Duodenal mucosa (tissue), 2 donors: Measurements from ENCODE around the gene SPATA7.

ENCODE experiments used
- H3K27ac ChIP-seq: one replicate; pipeline ENCODE4 v1.7.0; 2013; ENCODE audit warnings: low read depth, low read length
- H3K27me3 ChIP-seq, 2 donors: one replicate each; pipeline ENCODE4 v1.7.0; 2013; ENCODE audit warnings: low read length in 2 of 2, control low read depth in 1 of 2; ENCODE audit not compliant: insufficient read depth in 2 of 2, control insufficient read depth in 1 of 2
- H3K36me3 ChIP-seq, 2 donors: one replicate each; pipeline ENCODE4 v1.7.0; 2013; ENCODE audit warnings: low read length in 2 of 2, control low read depth in 1 of 2; ENCODE audit not compliant: insufficient read depth in 2 of 2, control insufficient read depth in 1 of 2
- H3K4me1 ChIP-seq, 2 donors: one replicate each; pipeline ENCODE4 v1.7.0; 2013; ENCODE audit warnings: low read length in 2 of 2, control low read depth in 1 of 2; ENCODE audit not compliant: insufficient read depth in 2 of 2, control insufficient read depth in 1 of 2
- H3K4me3 ChIP-seq, 2 donors: one replicate each; pipeline ENCODE4 v1.7.0; 2013; ENCODE audit warnings: low read length in 2 of 2, low read depth in 1 of 2
- H3K9ac ChIP-seq, 2 donors: one replicate each; pipeline ENCODE4 v1.7.0; 2013; ENCODE audit warnings: low read length in 2 of 2, low read depth in 1 of 2
- H3K9me3 ChIP-seq, 2 donors: one replicate each; pipeline ENCODE4 v1.7.0; 2013; ENCODE audit warnings: low read length in 2 of 2, control low read depth in 1 of 2; ENCODE audit not compliant: control insufficient read depth in 1 of 2

The SPATA7 gene

GRCh38 chr14:88479574-88479987 is 94.1 kb downstream of the SPATA7 start:
- Histone ChIP-seq H3K27me3 (no peaks in the 10 kb centered on the region), H3K27ac (no peak overlapping the region), H3K36me3 (peaks cover 4 to 32% of the 10 kb centered on the region in 2 donors), H3K9ac (no peak overlapping the region), H3K4me1 (no peaks in the 10 kb centered on the region), H3K4me3 (no peak overlapping the region), H3K9me3 (no peaks in the 10 kb centered on the region)

- Histone ChIP-seq H3K4me3 (no peak overlapping the region), H3K27me3 (no peaks in the 10 kb centered on the region), H3K4me1 (no peaks in the 10 kb centered on the region), H3K9ac (no peak overlapping the region), H3K36me3 (peaks cover 4 to 32% of the 10 kb centered on the region in 2 donors), H3K27ac (no peak overlapping the region), H3K9me3 (no peaks in the 10 kb centered on the region)
Measured at GRCh38 chr14:88481059-88481458, 95.6 kb downstream of the SPATA7 start.

GRCh38 chr14:88481794-88482193 is 96.3 kb downstream of the SPATA7 start:
- Histone ChIP-seq H3K27ac (no peak overlapping the region), H3K9me3 (no peaks in the 10 kb centered on the region), H3K4me1 (no peaks in the 10 kb centered on the region), H3K27me3 (no peaks in the 10 kb centered on the region), H3K9ac (no peak overlapping the region), H3K36me3 (peaks cover 4 to 29% of the 10 kb centered on the region in 2 donors), H3K4me3 (no peak overlapping the region)

DNA sequence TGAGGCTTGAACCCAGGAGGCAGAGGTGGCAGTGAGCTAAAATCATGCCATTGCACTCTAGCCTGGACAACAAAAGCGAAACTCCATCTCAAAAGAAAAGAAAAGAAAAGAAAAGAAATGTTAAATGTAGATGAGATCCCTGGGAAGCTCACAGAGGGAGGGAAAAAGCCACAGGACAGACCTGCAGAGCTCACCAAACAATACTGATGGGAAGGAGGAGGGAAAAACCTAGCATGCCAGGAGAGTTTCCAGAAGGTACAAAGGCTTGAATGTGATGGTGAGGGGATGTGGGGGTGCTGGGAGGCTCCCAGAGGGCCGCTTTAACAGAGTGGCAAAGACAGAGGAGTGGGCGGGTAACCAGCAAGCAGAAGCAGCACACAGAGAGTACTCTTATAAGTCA is 97.1 kb downstream of the SPATA7 start:
- Histone ChIP-seq H3K4me1 (no peaks in the 10 kb centered on the region), H3K4me3 (no peak overlapping the region), H3K27me3 (no peaks in the 10 kb centered on the region), H3K9ac (no peak overlapping the region), H3K36me3 (peaks cover 4 to 27% of the 10 kb centered on the region in 2 donors), H3K9me3 (no peaks in the 10 kb centered on the region), H3K27ac (no peak overlapping the region)
